GM19043 (cell line): Measurements from ENCODE around the gene MEST.
"Not testable (repeated sequence)": the region's sequence is repeated elsewhere in the genome, so short reads cannot be mapped to it uniquely, and the experiment has no call there.

Experiments used
- ATAC-seq: cut with Tn5 transposase; IDR thresholded peaks from one replicate; pipeline ENCODE4 v1.9.1; 2021; ENCODE audit warnings: low read depth; ENCODE audit not compliant: unreplicated experiment

The MEST gene

DNA sequence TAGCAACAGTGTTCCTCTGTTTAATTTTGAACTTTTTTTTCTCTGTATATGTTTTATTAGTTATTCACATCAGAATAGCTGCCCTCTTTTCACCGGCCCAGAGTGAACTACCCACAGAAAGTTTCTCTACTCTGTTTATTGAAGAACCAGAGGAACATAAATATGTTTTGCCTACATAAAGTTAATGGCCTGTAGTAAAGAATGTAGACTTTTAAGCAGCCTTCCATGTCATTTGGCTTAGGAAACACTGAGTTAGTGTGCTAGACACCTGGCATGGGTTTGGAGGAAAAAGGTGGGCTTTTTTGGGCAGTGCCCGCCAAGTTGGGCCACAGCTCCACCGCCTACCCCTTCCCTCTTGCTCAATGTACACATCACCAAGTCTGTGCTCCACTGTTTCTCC is 8.9 kb upstream of the MEST start:
- no peak for ATAC-seq

DNA sequence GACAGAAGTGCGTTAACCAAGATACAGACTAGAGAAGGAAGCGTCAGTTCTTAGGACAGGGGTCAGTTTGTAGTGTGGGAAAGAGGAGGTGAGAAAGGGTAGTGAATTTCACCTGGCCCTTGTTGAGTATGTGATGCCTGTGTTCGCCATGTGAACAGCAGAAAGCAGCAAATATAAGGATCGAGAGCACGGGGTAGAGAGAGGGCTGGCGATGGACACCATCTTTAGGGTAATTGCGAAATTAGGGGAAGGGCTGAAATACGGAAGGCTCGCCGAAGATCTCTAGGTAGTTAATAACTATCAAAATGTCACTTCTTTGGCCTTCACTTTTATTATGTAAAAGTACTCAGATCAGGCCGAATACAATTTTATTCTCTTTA is 6.2 kb upstream of the MEST start:
- ATAC-seq = no peak

DNA sequence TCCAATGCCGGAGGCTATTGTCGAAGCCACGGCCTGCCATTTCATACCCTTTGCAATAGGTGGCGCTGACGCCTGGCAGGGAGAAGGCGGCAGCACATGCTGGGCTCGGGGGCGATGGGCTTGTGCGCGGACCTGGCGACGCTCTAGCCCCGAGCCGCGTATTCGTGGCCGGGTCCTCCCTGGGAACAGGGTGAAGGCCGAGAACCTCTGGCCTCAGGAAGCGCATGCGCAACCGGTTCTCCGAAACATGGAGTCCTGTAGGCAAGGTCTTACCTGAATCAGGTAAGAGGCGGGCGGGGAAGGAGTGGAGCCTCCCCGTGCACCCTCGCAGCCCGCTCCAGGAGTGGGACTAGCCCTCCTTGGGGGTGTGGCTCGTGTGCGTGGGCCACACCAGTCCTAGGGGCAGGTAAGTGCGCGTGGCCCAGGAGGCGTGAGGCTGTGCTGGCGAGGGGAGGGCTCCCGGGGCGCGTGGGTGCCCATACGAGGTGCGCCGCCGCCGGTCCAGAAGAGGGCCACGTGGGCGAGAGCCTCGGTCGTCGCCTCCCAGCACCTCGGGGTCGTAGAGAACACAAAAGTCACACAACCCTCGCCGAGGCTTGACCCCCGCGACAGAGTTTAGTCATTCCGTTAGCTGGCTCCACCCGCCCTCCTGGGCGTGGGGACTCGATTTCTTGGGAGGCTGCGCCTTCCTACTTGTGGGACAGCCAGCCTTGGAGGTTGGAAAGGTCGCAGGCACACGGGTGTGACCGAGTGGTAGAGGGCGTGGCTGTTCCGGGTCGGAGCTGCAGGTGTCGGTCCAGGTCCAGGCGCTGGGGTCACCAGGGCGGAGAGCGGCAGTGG is 5.6 kb upstream of the MEST start:
- ATAC-seq = no peak

DNA sequence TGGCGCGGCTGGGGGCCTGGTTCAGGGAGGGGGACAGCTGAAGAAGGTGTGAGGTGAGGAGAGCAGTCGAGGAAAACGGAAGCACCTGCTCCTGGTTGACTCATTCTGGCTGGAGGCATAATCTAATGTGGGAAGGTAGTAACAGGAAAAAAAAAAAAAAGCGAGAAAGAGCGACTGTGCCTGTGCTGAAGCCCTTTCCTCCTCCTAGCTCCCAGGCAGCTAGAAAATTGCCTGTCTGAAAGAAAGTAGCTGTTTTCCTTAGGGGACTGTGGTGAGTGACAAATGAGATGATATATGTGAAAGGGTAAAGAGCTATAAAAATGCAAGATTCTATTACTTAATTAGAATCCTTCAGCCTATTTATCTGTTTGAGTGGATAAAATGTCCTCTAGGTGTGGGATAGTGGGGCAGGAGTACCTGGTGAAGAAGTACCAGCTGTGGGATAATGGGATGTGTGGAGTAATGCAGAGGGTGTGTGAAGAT is 4.9 kb upstream of the MEST start:
- no peak for ATAC-seq

DNA sequence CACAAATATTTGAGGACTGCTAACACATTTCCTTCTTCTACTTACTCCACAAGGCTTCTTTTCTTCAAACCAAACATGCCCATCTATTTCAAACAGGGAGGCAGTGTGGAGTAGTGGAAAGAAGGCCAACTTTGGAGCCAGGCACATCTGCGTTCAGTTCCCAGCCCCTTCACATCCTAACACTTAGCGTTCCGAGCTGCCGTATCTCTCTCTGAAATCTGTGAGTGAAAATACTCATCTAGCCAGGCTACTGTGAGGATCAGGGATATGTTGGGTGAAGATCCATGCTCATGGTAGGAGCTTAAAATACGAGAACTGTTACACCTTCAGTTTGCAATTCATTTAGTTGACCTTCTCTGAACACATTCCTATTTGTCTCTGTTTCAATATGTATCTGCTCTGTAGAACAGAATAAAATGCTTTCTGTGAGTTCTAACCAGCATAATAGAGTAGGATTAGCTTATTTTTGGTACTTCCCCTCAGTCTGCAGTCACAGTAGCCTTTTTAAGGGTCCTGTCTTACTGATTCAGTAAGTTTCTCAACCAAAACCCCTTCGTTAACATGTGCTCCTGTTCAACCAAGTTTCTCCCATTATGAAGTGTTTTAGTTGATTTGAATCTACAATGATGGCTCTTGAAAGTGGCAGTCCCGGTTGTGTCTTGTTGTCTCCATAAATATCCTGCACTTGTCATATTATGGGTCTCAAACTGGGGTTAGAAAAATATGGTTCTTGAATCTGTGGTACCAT is 3.3 kb upstream of the MEST start:
- ATAC-seq = no peak

DNA sequence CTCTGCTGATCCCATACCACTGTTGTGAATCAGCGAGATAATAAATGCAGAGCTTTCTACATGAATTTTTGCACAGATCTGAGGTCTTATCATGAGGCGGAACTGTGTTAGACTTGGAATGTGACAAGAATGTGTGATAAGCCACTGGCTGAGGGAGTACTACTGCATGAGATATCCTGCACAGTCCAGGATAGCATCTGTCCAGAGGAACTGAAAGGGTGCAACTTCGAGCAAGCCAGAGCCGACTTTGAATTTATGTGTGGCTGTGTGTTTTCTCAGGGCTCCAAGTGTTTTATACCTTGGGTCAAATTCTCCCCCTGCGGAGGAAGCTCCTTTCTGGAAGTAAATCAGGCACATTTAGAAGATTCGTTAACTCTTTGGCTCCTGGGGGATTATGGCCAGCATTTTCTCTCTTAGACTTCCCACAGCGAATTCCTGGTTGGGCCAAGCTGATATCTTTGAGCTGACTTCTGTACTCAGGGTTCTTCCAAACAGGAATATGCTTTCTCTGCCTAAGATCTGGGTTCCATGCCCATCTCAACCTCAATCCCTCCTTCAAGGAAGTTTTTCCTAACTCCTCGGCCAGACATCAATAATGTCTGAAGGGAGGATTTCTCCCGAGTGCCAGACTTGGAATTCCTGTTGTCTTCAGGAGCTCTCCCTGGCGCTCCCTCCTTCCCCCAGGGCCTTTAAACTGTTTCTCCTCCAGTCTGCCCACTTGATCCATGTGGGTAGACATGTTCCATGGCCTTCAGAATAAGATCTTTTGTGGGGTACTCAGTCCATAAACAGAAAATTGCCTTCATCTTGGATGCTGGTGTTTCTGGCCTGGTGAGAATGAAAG is 2.5 kb upstream of the MEST start:
- ATAC-seq = no peak

DNA sequence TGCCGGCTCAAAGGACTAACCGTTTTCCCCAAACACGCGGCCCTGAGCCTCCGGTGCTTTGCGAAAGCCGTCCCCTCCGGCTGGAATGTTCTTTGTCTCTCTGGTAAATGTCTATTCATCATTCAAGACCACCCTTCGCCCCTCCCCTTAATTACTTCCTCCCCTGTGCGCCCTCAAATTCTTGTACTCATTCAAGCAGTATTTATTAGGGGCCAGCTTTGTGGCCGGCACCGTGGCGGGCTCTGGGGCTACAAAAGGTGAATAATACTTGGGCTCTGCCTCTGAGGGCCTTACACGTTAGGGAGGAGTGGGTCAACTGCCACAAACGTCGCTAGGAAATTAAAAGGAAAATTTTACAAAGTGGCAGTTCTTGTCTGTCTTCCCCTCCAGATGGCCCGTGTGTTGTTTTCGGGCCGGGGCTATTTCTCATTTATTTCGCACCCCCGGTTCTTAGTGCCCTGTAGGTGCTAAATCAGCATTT is 1.5 kb upstream of the MEST start:
- ATAC-seq = no peak

DNA sequence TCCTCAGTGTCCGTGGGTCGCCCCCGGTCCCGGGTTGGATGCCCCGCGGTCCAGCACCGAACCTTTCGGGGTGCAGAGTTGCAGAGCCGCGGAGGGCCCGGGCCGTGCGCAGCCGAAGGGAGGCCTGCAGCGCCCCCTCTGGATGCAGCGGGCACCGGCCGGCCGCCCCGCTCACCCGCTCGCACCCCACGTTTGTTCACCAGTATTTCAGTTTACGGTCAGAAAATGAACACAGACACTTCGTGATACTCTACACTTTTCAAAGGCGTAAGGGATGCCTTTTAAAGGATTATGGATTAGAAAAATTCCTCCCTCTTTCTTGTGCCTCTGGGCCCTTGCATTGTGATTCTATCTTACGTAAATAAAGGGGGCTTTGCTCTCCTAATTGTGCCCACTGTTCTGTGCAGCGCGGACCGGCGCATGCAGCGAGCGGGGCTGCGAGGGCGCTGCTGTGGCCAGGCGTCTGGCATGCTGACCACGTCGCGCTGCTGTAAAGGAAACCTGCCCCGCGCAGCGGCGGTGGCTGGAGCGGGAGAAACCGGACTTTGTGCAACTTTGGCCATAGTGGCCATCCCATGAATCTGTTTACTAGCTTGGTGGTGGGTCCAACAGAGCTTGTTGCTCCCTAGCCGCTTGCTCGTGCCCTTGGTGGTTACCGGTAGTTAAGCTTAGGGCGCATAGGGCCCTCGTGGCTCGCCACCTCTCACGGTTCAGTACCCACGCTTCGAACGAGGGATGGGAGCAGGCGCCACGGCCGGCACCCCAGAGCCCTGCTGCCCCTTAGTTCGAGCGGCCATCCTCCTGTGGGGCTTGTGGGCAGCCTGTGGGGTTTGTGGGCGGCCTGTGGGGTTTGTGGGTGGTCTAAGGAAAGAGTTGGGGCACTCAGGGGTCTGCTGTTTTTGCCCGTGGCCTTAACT is 739 bp upstream of the MEST start:
- ATAC-seq = no peak

DNA sequence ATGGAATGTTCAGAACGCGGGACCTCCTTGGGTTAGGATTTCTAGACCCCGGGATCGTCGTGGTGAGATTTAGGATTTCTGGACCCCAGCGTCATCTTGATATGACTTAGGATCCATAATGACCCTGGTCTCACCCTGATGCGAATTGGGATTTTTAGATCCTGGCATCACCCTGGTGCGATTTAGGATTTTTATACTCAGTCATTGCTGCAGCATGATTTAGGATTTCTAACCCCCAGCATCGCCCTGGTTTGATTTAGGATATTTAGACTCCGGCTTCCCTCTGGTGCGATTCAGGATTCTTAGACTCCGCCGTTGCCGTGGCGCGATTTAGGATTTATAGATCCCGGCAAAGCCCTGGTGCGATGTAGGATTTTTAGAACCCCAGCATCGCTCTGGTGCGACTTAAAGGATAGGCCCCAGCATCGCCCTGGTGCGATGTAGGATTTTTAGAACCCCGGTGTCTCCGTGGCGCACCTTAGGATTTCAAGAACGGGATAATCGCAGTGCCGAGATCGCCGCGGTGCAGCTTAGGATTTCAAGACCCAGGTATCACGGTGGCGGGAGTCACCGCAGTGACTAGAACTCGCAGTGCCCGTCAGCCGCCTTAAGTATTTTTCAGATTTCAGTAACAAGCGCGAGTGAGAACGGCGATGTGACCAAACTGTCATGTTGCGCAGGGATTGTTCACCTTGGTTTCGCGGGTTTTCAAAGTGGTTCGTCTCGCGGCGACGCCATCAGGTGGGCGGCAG is 814 bp downstream of the MEST start:
- no peak for ATAC-seq

DNA sequence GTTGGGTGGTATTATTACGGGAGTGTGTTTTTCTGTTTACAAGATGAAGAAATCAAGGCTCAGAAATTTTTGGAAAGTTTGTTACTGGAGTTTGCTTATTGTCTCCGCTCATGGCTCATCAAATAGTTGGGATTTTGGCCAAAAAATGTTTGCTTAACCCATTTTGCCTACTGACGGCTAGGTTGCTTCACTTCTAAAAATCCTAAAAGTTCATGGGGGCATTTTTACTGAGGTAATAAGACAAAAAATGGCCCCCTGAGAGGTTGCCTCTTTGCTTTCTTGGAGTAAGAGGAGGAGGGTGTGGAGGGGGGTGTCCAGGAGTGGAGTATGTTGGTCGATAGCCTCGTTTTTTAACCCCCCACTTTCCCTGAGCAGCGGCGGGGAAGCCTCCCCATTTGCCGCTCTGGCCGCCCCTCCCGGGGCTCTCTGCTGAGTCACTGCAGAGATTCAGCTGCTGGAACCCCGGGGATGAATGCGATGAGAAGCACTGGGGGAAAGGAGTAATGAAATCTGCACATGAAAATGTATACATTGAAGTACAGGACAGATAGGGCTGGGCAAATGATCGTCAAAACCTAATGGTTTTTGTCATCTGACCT is 1.5 kb downstream of the MEST start:
- ATAC-seq = no peak

DNA sequence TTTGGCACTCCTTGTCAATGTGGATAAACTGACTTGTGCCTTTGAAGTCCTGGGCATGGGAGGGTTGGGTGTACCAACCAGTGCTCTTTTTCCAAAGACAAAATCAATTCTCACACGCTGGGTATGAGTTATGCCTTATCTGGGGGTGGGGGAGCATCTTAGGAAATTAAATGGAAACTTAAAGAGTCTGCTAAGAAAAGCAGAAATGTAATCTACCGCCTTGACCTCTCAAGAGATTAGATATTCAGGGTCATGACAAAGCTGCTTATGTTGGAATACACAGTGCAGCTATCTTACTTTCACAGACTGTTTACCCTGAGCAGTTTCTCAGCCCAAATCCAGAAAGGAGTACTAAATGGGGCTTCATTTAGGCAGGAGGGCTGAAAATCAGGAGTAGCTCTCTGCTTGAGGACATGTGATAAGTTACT is 2.6 kb downstream of the MEST start:
- ATAC-seq = no peak

DNA sequence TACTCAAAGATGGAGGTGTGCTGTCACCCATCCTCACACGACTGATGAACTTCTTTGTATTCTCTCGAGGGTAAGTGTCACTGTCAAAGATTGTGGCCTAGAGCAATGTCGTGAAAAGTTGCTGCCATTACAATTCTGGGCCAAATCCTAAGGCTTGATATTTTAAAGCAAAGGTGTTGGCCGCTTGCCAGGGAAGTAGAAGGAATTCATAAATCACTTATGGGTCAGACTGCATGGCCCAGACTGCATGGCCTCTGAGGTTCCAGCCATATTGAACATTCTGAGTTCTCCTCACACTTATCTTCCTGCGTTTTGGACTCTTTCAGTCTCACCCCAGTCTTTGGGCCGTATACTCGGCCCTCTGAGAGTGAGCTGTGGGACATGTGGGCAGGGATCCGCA is 8.6 kb downstream of the MEST start:
- no peak for ATAC-seq

DNA sequence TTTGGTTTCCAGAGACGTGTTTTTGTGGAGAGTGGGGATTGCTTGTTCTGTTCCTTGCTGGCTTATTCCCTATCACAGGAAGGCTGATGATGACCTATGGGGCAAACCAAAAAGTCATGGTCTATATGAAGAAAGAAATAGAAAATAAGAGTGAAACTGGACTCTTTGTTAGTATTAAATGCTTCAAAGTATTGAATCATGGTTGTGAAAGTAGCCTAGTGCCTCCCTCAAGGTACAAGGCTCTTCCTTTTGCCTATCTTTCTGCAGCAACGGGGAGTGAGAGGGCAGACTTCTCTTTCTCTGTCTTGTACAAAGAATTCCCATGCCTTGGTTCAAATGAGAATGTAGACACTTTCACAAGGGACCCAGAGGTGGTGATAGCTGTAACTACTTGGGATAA is 9.0 kb downstream of the MEST start:
- no peak for ATAC-seq

DNA sequence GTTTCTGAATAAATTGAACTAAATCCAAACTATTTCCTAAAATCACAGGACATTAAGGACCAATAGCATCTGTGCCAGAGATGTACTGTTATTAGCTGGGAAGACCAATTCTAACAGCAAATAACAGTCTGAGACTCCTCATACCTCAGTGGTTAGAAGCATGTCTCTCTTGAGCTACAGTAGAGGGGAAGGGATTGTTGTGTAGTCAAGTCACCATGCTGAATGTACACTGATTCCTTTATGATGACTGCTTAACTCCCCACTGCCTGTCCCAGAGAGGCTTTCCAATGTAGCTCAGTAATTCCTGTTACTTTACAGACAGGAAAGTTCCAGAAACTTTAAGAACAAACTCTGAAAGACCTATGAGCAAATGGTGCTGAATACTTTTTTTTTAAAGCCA is 13.9 kb downstream of the MEST start:
- no peak for ATAC-seq

DNA sequence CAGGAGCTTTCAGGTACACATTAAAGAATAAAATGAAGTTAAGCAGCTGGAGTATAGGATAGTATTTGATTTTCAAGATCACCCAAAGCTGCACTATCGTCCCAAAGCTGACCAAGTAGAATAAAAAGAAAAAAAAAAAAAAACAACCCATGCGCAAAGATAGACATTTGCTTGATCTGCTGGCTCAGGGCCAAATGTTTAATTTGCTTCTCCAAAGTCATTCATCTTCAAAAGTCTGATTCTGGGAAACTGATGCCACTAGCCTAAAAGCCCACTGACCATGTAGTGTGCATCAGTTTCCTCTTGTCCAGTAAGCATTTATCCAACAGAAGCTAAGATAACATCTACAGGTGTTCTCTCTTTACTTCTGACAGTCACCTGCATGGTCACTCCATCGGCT is 14.5 kb downstream of the MEST start:
- no peak for ATAC-seq

DNA sequence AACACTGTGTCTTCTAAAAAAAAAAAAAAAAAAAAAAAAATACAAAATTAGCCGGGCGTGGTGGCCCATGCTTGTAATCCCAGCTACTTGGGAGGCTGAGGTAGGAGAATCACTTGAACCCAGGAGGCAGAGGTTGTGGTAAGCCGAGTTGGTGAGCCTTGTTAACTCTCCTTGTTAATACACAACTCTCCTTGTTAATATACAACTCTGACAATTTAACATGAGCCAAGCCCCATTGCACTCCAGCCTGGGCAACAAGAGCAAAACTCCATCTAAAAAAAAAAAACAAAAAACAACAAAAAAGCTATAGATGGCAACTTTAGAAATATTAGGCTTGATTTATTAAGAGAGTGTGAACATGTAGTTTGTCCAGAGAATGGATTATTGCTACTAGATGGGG is 20.2 kb downstream of the MEST start:
- not testable (repeated sequence) for ATAC-seq

DNA sequence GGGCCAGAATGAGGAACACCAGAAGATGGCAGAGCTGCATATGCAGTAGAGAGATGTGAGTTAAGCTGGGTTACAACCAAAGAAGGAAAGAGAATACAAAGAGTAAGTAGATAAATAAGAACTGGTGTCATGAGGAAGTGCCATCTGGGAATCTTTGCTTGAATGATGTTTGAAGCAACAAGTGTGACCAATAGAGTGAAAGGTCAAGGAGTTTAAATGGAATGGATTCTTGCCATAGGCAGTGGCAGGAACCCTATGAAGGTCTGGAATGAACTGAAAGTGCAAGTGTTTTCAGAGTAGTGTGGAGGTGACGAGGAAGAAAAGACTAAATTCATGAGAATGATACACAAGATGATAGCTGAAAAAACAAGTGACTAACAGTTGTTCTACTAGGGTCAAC is 21.6 kb downstream of the MEST start:
- no peak for ATAC-seq

DNA sequence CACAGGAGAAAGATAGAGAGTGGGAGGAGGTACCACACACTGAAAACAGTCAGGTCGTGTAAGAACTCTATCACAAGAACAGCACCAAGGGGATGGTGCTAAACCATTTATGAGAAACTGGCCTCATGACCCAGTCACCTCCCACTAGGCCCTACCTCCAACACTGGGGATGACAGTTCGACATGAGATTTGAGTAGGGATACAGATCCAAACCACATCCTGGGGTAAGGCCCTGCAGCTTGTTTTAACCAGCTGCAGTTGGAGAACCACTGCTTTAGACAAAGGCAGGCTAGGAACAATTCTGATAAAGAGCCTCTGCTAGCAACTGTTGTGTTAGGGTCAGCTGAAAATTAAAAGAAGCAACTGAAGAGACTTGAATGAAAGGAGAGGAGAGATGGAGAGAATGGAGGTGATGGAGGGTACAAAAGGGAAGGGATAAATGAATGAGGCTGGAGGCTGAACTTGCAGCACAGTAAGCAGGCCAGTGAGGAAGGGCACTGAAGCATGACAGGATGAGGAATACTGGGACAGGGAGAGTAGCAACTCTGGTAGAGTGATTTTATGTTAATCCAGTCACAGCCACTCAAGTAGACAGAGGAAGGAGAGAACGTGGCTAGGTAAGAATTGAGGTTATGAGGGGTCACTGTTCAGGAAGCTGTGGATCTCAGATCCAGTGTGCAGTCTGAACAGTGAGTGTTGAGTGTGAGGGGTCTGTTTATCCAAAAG is 23.6 kb downstream of the MEST start:
- no peak for ATAC-seq
